ENCODE data around the gene FAM24A.
A peak's percentile ranks its signal among the peaks of the same experiment; 100 is the strongest.

FAM24A gene

DNA sequence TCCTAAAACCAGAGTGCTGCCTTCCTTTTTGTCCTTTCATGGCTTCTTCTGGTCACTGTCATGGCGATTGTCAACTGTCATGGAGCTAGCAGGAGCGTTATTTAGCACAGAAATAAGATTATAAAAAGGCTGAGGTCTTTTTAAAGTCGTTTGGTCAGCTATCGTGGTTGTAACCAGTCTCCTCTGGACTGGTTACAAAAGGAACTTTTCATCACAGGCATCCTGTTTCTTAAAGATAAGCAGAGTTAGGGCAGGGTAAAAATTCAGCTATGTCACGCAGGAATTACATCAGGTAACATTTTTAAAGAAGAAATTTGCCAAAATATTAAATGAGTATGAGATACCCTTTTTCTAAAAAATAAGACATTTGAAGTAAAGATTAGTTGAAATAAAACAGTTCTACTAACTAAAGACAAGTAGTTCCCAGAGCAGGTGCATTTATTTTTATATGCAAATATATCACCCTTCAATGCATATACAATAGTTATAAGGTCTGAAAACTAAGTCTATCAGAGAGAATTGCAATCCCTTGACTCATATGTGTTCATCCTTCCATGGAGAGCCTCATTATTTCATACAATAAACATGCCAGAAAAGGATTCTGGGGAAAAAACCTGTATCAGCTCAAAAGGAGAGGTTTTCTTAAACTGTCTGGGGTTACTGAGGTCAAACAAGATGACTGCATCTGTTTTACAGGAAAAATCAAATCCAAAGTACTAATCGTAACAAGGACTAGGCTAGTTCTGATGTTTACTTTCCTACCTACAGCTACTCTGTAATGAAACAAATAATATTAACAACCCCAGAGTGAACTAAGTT lies 20.9 kb downstream of the FAM24A start:
- DNase-seq (ENCODE audit: low spot score) = no peak

DNA sequence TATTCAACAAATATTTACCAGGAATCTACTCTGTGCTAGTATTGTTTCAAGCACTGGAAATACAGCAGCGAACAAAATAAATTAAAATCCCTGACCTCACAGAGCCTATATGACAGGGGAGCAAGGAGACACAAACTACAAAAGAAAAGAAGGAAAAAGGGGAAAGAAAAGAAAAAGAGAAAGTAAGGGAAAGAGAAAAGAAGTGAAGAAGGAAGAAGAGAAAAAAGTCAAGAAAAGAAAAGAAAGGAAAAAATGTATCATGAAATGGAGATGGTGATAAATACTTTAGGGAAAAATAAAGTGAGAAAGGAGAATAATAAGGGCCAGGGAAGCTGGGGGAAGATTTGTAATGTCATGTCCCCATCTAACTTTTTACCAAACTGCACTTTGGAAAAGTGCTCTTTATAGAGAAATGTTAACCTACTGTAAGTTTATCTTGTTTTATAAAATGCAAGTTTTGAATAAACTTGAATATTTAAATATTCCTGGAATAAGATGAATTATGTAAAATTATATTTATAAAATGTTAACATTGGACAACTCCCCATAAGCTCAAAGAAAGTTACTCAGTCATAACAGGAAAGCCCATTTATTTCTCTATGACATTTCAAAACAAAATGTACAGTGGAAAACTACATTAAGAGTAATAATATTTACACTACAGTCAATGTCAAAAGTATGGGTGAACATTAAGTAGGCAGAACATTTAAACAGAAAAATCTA lies 28.9 kb downstream of the FAM24A start:
- no peak for DNase-seq (ENCODE audit: low spot score)

DNA sequence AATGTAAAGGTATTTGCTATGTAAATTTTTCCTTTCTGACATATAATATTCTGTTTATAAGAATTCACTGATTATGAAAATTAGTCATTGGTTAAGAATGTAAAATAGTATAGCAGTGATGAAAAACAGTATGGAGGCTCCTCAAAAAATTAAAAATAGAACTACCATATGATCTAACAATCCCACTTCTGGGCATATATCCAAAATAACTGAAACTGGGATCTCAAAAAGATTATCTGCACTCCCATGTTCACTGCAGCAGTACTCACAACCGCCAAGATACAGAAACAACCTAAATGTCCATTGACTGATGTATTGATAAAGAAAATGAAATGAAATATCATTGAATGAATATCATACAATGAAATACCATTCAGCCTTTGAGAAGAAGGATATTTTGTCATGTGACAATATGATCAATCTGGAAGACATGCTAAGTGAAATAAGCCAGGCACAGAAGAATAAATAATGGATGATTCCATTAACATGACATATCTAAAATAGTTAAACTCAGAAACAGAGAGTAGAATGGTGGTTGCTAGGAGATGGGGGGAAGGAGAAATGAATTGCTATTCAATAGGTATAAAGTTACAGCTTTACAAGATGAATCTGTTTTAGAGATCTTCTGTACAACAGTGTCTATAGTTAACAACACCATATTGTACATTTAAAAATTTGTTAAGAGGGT lies 29.6 kb downstream of the FAM24A start:
- DNase-seq (ENCODE audit: low spot score) = no peak

DNA sequence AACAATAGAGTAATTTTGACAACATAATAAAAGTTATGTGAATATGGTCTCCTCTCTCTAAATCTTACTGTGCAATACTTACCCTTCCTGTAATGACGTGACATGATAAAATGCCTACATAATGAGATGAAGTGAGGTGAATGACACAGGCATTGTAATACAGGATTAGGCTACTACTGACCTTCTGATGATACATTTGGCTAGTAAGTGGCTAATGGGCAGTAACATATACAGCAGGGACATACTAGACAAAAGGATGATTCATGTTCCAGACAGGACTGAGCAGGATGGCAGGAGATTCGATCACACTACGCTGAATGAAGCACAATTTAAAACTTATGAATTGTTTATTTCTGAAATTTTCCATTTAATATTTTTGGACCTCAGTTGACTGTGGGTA lies 38.9 kb downstream of the FAM24A start:
- DNase-seq (ENCODE audit: low spot score) = no peak

DNA sequence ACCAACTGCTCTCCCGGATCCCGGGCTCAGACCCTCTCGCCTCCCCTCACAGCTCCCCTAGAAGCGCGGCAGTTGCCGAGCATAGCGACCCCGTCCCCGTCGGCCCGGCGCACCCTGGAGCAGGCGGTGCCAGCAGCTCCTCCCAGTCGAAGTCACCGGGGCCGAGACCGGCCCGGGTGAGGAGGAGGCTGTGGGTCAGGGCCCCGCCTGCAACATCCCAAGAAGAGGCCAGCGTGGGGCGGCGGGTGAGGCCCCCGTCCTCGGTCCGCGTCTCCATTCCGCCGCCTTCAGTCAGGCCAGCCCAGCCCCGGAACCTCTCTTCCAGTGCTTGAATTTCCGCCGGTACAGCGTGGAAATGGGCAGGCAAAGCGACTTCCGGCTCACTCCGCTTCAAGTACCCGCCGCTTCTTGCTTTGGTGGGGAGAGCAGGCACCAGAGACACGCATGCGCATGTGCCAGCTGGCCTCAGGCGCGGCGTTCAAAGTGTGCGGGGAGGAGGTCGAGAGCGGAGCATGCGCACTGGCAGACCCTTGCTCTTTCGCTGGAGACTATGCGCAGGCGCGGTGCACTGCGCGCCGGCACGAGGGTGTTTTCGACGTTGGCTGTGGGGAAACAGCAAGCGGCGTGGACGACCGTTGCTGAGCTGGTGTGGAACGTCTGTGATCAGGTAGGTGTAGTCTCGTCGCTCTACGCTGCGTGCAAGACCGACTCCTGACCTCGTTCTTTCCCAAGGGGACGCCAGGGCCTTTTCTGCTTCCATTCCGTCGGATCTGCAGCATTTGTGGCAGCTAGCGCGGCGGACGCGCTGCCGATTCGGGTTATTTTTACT lies 43.7 kb downstream of the FAM24A start, which contains the start of gene C10orf88:
TSS of gene C10orf88 (minus strand) at position 326 of the 829 bp plus-strand sequence. CDS start at position 277, 49 bp downstream.
- DNase-seq (ENCODE audit: low spot score) = peak; percentile 98

DNA sequence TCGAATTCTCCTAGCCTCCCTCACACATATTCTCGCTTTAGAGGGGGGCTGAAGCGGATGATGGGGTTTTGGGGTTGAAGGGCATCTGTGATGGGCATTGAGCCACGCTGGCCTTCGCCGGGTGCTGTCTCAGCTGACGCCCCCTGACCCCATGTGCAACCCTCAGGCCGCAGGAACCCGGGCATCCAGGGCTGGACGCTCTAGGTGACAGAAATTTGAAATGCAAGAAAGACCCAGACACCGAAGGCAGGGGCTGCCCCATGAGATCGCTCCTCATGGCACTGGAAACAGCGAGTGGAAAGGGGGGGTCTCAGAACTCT lies 44.3 kb downstream of the FAM24A start:
- DNase-seq (ENCODE audit: low spot score) = no peak

DNA sequence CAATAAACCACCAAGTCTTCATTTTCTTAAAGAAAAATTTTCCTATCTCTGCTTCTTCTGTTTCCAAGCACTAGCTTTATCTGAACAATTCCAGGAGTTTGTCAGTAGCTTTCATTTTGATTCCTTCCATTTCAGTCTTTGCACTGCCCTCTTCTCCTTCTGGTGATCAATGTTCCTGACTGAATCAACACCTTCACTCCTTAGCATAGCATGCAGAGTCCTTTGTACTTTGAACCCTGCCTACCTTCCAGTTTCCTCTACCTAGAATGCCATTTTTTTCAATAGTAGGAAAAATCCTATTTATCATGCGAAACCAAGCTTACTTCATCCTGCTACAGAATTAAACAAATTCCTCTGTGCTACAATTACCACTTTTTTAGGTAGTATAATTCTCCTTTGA lies 45.5 kb downstream of the FAM24A start:
- DNase-seq (ENCODE audit: low spot score) = no peak

DNA sequence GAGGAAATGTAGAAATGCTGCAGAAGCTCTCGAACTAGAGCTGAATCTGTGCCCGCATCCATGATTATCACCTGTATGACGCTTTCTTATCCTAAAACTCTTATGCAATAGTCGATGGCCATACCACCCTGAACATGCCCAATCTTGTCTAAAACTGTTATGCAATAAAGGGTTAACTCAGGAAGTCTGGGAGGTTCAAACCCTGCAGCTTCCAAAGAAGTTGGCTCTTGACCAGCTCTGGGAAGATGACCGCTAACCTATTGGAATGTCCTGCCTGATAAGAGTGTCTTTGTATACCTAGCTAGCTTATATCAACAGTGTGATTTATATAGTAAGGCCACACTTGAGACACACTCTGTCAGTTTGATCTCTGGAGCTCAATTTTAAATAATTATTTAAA lies 47.1 kb downstream of the FAM24A start:
- DNase-seq (ENCODE audit: low spot score) = no peak

DNA sequence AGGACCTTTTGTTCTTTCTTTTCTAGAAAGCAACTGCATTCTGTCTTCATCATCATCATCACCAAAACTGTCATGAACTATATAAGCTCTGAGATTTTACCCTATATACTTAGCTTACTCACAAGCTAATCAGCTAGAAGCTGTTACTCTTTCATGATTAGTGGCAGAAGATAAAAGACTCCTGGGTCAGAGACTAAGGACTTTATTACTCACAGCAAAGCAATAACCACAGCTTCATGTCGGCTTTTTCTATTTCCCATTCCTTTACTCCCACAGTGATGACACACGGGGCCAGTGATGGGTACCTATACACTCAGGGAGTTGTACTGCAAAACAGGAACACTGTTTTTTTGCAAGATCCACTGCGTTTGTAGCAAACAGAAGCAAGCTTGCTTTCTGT lies 52.0 kb downstream of the FAM24A start:
- no peak for DNase-seq (ENCODE audit: low spot score)

Data from ecto neural progenitor cell (in vitro differentiated cells).